HG03558 (cell line): ENCODE measurements around the gene MROH2B.

ENCODE experiments used
- ATAC-seq: cut with Tn5 transposase; IDR thresholded peaks from one replicate; pipeline ENCODE4 v1.9.1; 2021; ENCODE audit warnings: moderate number of reproducible peaks; ENCODE audit not compliant: unreplicated experiment; ENCODE audit errors: extremely low read depth

The MROH2B gene

DNA sequence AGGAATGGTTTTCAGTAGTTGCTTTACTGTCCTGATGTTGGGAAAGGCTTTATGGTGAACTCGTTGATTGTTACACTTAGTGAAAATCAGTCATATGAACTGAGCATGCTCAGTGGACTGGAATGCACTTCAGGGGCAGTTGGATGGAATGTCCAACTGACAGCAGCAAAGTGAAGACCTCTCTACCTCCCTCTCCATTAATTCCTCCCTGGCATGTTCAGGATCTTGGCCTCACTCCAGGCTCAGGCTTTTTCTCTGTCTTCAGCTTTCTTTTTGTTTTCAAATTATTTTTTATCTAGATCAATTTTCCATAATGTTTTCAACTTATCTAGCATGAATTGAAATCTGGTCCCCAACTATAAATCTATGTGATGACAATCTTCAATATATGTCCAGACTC lies at the start of gene MROH2B:
TSS of gene MROH2B (minus strand) at position 101 of the 400 bp plus-strand sequence. CDS start 490 bp downstream, outside the sequence.
- no peak for ATAC-seq

DNA sequence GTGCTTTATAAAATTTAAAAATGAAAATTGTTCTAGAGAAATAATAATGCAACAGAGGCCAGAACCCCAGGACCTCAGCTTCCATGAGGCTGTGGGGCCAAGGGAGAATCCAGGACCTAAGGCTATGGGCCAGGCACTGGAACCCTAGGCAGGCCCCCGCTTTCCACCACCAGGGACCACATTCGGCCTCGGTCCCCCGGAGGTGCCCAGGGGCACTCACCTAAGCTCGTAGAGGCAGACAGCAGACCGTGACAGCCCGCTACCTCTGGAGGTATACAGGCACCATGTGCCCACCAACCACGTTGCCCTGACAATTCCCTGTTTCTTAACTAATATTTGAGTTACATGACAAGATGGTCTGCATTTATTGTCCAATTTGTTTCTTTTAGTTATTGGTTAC lies 49.5 kb upstream of the MROH2B start:
- no peak for ATAC-seq

- no peak for ATAC-seq
Observed at GRCh38 chr5:41118177-41118576, 47.0 kb upstream of the MROH2B start.

DNA sequence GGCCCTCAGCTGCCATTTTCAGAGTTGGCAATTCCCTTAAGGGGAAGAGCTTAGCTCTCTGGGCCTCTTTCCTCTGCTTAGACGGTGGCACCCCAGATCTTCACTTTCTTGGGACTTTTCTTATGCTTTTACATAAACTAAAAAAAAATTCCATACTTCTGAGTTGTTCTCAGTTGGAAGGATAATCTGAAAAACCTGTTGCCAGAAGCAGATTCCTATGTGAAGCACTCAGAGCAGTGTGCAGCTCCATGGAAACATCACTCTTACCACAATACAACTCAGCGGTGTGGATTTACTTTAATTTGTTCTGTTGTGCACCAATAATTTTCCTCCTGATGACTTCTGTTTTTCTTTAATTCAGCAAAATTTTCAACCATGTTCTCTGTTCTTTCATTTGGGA lies 44.1 kb upstream of the MROH2B start:
- no peak for ATAC-seq

DNA sequence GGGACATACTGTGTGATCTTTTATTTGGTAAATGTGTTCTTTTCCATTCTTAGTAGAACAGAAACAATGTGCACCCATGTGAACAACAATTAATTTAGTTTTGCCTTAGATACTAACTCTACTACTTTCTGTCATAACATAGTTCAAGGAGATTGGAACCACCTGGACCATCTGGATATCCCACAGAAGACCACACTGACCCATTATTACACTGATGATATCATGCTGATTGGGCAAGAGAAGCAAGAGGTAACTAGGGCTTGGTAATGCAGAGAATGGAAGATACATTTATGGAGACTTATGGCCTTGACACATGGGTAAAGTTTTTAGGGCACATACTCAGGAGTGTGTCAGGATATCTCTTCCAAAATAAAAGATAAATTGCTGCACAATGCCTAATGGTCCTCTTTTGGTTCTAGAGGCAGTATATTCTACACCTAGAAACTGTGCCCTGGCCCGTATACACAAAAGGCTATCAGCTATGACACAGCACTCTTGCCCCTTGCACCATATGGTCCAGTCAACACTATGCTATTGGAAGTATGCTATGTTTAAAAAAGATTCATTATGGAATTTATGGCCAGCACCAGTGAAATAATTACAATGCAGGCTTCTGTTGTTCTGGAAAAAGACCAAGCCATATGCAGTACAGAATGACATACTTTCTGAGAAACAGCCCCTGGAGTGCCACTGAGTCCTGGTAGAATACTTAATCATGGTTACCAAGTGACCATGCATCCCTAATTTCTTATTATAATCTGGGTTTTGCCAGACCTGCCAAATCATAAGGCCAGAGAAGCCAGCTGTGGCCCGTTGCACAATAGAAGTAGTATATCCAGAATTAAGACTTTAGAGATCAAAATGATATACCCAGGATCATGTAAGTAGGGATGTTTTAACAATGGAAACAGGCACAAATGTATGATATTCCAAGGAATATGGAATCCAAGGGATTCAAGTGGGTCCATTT lies 41.6 kb upstream of the MROH2B start:
- ATAC-seq, result no peak

DNA sequence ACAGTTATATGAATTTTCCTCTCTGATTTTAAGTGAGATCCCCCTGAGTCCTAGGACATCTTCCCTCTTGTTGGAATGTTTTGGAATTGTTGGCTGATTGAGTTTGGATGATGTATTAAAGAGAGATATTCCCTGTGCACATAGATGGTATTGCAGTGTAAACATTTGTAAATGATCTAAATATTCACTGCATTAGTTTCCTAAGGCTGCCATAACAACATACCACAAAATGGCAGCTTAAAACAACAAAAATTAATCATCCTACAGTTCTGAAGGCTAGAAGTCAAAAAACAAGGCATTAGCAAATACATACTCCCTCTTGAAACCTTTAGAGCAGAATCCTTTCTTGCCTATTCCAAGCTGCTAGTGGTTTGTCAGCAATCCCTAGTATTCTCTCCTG lies 38.0 kb upstream of the MROH2B start:
- ATAC-seq, result no peak

GRCh38 chr5:41102341-41102740 lies 31.2 kb upstream of the MROH2B start:
- ATAC-seq, result no peak

DNA sequence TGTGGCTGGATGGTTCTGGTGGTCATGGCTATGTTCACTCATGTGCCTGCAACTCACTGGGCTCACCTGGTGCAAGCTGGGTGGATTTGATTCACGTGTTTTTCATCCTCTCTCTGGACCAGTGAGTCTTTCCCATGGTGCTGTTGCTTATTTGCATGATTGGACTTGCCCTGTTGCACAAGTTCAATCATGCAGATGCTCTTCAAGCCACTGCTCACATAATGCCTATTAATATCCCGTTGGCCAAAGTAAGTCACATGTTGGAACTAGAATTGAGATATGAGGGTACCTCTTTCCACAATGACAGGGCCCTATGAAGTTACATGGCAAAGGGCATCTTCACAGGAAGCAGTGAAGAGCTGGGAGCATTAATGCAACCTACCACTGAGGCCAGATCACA lies 26.5 kb upstream of the MROH2B start:
- ATAC-seq, result no peak

DNA sequence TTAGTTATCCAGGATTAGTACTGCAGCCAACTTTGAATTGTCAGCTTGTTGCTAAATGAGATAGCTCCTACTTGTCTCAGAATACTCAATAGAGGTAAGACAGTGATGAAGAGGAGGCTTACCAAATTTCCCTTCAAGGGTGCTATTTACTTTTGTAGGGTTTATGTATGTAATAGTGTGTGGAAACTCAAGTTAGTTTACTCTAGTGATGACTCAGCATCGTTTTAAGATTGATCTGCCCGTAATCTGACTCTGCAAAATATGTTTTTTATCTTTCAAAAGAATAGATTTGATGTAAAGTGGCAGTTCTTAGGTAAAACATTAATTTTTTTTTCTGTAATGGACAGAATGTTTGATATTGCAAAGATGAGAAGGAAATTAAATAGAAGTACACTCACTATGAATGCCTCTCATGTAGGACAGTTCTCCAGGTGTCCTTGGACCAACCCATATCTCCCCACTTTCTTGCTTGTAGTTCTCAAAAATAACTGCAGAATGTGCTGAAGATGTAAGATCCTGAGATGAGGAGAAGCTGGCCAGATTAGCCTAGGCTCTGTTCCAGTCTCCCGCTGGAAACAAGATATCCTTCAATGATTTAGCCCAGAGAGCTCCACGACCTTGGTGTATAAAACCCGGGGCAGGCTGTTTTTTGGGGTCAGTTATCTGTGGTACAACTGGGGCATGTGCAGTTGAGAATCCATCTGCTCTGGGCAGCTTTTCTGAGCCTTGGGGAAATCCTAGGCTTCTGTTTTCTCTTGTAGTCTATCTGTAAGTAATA lies 24.4 kb upstream of the MROH2B start:
- ATAC-seq, result no peak

GRCh38 chr5:41094871-41095270 lies 23.7 kb upstream of the MROH2B start:
- no peak for ATAC-seq

- ATAC-seq, result no peak
Observed at GRCh38 chr5:41093803-41094202, 22.7 kb upstream of the MROH2B start.

DNA sequence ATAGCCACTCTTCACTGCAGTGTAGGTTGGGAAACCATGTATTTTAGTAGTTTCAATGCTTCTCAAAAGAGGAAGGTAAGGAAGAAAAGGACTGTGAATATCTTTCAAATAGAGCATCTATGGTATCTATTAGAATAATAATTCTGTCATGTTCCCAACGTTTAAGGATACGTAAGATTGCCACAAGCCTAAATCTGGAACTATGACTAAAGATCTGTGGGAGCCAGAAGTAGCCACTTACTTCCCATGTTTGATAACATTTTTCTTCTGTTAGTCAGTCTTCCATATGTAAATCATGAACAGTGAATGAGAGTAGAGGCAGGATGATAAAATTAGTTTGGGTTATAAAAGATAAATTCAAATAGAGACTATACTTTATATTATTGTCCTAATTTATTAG lies 16.3 kb upstream of the MROH2B start:
- no peak for ATAC-seq

GRCh38 chr5:41083306-41083705 lies 12.2 kb upstream of the MROH2B start:
- no peak for ATAC-seq

GRCh38 chr5:41071975-41072374 lies 833 bp upstream of the MROH2B start:
- ATAC-seq, result no peak

GRCh38 chr5:41067714-41068568 lies 3.2 kb downstream of the MROH2B start:
- no peak for ATAC-seq

DNA sequence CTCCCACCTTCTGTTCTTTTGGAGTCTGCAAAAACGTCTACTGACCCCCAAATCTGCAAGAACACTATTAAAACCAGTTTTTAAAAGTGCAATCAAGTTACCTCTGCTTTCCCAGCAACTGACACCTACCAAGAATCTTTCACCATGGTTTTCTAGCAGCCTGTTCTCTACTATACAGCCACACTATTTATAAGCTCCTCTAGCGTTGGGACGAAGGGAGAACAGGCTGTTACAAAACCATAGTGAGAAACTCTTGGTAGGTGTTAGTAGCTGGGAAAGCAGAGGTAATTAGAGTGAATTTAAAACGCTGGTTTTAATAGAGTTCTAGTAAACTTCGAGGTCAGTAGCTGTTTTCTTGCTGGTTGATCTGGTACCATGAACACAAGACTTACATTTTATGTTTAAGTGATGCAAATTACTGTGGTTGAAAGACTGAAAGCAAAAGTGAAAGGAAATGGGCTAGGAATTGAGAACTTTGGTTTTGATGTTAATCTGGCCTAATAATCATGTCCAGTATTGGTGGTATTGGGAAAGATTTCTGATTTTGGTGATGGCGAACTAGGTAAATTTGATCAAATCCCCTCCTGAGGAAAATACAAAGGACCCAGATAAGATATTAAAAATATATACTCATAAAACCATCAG lies 5.3 kb downstream of the MROH2B start:
- no peak for ATAC-seq

DNA sequence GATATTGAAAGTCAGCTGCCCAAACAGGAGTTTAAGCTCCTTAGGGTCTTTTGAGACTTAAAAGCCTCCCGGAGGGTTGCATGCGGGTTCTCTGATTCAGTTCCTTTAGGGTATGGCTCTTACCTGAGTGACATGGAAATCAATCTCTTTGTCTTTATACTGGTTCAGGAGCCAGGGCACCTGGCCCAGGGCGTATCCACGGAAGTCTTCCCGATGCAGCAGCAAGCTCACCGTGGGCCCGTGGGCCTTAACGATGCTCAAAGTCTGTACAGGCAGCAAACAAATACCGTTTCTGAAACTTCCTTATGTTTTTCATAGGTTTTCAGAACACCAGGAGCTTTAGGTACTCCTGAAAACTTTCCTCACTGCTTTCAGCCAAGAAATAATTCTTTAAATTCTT lies 13.2 kb downstream of the MROH2B start:
- no peak for ATAC-seq

DNA sequence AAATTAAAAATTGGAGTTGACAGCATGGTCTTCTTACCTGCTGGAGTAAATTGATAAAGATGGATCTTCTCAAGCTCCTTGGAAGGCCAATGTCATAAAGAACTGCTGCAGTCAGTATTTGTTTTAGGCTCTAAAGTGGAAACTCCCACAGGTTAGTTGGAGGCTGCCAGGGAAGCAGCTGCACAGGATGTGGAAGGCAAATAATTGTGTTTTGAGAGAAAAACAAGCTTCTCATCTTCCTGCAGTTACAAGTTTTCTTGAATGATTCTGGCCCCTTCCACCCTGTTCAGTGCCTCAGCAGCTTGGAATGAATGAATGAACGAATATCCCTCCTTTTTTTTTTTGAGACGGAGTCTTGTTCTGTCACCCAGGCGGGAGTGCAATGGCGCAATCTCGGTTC lies 13.9 kb downstream of the MROH2B start:
- no peak for ATAC-seq

DNA sequence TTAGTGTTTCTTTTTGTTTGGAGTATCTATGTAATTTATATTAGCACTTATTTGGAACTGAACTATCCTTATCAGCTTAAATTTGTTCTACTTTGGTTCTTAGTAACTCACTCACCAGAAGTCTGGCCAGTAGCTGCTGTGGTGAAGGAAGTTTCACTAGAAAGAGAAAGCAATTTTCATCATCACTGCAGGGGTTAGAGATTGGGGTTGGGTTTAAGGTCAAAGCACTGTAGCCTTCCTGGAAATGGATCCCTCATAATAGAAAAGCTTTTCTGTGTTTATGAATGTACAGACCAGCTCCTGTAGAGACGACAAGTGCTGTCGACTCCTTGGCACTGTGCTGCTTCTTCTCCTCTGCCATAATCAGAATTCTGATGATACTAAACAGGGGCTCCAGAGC lies 22.2 kb downstream of the MROH2B start:
- no peak for ATAC-seq
